NCI-H446 treated with DMSO at 0.1 percent for 48 hours (cell line): ENCODE results near the gene ENHO.
"Not testable (repeated sequence)": the region's sequence is repeated elsewhere in the genome, so short reads cannot be mapped to it uniquely, and the experiment has no call there.

Experiments used
- DNase-seq: peaks from one replicate; lab custom pipeline; 2025; lab: John Stamatoyannopoulos, UW

The ENHO gene

DNA sequence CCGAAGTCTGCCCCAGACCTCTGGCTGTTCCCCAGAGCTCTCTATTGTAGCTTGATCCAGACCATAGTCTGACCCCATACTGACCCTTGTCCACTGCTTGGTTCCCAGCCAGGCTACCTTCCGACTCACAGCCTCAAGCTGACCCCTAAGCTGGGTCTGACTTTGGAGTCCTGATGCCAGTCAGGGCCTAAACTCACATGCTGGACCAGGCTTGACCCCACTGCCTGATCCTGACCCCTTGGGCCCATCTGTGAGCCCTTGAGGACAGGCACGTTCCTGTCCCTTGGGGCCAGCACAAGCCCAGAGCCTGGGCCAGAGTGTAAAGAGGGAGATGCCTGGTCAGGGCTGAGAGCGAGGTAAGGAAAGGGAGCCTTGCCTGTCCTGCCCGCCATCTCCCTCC lies 32.7 kb upstream of the ENHO start:
- DNase-seq = no peak

GRCh38 chr9:34555002-34555348 lies 32.2 kb upstream of the ENHO start:
- no peak for DNase-seq

GRCh38 chr9:34554211-34555001 lies 31.6 kb upstream of the ENHO start:
- DNase-seq = no peak

DNA sequence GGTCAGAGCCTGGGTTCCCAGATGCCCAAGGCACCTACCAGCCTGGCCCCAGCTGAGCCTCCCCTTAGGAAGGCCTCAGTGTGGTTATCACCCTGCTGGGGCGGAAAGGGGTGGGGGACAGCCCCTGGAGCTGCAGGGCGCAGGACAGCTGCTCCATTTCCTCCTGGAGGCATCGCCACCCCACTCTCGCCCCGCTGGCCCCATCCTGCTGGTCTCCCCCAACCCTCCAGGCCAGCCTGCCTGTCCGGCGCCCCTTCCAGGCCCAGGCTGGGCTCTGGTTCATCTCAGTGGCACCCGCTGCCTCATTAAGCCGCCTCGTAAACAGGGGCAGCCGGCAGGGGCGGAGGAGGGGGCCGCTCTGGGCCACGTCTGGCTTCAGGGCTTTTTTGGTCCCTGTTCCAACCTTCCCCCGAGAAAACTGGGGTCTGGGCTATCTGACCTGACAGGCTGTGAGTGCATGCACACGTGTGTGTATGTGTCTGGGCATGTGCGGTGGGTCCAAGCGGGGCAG lies 30.8 kb upstream of the ENHO start:
- no peak for DNase-seq

DNA sequence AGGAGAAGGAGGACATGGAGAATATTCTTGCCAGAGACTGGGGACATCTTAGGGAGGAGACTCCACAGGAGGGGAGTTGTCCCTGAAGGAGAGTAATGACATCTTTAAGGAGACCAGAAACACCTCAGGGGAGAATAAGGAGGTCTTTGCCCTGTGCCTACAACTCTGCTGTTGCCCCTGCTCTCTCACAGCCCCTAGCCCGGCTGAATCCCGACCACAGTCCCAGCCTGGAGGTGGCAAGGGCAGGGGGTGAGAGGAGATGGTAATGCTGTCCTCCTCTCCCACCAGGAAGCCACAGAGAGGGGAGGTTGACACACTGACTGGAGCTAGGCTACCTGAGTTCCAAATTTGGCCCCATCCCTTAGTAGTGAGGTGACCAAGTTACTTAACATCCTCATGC lies 30.2 kb upstream of the ENHO start:
- no peak for DNase-seq

DNA sequence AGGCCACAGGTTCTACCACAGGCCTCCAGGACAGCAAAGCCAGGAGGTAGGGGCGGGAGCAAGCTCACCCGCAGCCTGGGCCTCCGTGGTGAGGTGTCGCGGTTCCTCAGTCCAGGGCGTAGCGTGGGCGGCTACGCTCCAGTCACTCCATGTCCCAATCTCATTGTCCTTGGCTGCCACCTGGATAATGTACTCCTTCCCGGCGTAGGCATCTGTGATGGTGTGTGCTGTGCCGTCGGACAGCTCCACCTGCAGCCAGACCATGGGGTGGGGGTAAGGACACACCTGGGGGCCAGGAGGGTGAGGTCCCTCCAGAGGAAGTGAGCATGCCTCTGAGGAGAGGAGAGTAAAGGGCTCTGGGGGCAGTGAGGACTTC lies 29.8 kb upstream of the ENHO start:
- DNase-seq = no peak

DNA sequence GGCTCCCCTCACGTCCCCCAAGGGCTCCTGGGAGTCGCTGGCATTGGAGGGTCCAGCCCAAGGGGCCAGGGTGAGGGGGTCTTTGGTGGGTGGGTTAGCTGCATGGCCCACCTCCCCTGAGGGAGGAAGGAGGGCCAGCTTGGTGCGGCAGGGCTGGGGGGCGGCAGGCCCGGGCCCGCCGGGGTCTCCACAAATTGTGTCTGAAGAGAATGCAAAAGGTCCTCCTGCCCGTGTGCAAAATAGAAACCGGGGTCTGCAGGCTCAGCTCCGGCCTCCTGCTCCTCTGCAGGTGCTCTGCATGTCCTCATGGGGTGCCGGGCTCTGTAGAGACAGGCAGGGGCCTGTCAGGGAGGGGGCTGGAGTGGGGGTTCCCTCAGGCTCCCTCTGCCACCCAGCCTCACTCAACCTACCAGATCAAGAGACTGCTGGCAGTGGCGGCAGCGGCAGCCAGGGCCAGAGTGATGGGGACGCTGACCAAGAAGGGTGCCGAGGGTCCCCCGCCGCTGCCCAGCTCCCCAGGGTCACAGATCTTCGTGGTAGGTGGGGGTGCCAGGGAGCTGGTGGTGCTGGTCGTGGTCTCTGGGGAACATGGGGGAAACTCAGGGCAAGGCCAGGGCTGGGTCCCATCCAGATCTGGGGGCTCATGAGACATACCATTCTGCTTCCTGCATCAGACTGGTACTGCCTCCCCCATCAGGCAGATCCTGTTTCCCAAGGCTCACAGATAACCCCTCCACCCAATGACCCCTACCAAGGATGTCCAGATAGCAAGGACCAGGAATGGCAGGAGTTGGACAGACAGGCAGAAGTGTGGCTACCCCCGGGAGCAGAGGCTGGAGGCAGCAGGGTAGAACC lies 29.2 kb upstream of the ENHO start:
- DNase-seq = no peak

DNA sequence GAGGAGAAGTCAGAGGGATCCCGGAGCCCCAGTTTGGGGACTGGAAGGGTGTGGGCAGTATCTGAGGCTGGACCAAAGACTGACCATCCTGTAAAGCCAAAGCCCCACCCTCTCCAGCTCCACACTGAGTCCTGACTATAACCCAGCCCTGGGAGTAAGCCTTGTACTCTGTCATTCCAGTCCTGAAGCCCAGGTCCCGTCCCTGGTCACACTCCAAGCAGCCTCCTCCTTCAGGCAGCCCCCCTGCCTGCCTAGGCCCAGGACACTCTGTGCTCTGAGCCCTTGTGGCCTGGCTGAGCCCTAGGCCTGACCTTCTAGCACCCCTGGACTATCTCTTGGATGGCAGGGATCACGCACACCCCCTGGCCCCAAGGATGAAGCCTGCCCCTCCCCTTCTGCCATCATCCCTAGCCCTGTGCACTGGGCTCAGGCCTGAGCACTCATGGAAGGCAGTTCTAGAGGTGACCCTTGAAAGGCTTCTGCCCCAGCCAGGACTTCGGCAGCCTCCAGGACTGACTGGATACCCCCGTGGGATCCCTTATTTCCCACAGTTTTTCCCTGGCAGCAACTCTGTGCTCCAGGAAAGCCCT lies 28.0 kb upstream of the ENHO start:
- no peak for DNase-seq

DNA sequence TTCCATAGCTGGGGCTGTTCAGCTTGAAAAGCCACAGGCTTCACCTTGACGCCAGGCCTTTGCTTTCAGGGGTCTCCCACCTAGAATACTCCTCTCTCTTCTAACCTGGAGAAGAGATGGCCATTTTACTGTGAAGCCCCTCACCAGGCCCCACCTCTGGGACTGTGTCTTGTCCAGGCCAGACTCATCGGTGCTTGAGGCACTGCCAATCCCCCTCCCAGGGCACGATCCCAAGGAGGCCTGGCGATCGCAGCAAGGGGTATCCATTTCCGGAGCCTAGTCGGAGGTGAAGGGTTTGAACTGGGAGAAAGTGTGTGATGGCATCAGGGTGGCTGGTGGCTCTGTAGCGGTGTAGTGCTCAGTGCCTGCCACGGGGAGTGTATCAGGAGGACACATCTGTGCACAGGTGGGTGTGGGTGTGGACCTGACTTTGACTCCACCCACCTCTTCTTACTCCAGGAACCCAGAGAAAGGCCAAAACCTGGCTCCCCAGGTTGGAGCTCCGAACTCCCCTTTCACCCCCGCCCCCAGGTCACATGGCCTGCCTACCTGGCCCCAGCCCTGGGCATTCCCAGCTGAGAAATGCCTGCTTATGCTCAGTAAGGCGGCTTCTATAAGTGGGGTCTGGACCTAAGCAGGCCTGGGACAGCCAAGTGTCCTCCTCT lies 27.4 kb upstream of the ENHO start:
- DNase-seq = no peak

DNA sequence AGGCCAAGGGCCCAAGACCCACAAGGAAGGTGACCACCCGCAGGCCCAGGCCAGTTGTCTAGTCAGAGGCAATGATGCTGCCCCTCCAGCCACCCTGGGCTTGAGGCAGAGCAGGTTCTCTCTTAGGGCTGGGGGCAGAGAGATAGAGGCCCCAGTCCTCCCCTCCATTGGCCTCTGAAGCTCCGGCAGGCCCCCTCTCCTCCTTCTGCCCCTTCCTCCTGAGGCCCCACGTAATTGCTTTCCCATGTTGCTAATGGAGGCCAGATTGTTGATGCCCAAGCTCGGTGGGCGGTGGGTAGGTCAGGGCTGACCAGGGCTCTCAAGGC lies 26.6 kb upstream of the ENHO start:
- DNase-seq = no peak

DNA sequence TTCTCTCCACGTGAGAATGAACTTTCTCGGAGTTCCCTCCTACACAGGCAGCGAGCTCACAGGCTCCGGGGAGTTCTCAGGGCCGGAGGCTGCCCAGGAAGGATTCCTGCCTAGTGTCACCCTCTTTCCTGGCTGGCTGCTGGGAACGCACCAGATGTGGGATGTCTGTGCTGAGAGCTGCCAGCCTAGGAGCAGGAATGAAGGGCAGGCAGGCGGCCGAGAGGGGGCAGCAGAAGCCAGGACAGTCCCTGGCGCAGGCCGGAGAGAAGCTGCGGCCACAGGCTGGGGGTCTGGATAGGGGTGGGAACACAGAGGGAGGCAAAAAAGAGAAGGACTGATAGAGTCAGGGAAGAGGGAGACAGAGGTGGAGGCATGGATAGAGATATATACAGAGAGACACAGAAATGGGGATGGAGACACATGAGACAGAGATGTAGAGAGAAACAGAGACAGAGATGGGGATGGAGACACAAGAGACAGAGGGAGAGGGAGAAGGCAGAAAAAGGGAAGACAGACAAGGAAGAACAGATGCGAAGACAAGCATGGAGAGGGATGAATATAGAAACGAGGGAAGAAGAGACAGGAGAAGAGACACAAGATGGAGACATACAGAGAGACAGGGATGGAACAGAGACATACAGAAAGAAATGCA lies 25.3 kb upstream of the ENHO start:
- DNase-seq = no peak

DNA sequence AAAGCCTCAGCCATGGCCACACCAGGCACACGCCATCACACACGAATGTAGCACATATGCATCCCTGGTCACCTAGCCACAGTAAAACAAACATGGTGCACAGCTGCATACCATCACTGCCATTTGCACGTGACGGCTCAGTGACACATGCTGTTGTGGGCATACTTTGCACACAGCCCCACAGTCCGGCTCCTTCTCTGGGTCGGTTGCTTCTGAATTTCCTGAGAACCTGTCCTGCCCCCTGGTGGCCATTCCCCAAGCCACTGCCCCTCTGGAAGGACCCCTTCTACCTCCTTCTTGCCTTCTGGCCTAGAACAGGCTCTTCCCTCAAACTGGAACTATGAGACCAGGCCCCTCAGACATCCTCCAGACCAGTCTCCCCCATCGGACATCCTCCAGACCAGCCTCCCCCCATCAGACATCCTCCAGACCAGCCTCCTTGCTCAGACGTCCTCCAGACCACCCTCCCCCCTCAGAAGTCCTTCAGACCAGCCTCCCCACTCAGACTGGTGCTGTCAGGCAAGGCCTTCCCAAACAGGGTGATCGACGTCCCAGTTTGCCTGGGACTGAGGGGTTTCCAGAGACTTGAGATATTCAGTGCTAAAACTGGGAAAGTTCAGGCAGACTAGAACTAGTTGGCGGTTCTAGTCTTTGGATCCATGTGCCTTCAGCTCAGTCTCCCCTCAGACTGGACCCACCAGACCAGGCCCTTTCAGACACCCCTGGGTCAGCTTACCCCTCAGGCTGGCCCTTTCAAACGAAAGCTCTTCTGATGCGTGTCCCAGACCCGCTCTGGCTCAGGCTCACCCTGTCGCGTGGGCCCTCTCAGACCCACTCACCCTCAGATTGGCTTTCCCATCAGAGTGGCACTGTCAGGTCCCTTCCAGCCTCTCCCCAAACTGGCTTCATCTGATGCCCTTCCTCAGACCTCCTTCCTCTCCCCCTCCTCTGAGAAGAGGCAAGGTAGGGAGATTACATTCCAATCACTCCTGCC lies 24.3 kb upstream of the ENHO start:
- DNase-seq = peak; percentile 27

GRCh38 chr9:34546102-34546833 lies 23.5 kb upstream of the ENHO start:
- no peak for DNase-seq

- DNase-seq = no peak
Measured at GRCh38 chr9:34545497-34545896, 22.7 kb upstream of the ENHO start.

DNA sequence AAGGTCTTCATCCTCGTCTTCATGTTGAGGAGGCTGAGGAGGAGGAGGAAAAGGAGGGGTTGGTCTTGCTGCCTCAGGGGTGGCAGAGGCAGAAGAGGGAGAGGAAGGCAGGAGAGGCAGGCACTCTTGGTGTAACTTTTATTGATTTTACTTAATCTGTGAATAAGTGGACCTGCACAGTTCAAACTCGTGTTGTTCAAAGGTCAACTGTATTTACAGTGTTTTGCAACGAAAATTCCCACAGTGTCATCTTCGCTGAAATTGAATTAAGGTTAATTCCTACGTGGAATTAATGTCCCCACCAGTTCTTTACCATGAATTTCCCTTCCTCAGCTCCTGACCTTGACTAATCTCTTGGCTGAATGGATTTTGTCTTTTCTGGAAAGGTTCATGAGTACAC lies 21.2 kb upstream of the ENHO start:
- DNase-seq = no peak

DNA sequence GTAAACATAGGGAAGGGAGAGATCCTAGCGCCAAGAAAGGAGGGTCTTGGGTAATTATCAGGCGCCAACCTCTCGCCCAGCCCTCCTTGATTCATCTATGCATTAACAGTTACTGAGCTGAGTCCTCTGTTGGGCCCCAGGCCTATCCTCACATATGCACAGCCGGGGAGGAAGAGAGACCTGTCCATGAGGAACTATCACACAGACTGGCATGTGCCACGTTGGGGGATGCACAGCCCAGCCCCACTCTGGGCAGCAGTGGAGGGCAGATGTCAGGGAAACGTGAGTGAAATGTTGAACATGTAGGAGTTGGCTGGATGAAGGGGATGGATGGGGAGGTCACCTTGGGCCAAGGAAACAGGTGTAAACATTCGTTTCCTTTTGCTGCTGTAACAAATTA lies 18.8 kb upstream of the ENHO start:
- no peak for DNase-seq

DNA sequence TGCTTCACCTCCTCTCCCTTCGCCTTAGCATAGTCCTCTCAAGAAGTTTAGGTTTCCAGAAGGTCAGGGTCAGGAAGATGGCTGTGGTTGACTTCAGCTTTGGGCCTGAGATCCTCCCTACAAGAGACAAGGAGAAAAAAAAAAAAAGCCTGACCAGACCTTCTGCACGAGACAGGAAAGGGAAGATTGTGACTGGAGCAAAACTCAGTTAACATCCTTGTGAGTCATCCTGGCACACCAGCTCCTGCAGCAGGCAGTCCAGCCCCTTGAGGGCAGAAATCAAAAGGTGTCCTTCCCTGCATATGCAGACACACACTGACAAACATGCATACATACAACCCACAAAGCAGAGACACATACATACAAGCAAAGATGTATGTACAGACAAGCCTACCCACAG lies 18.0 kb upstream of the ENHO start:
- DNase-seq = no peak

DNA sequence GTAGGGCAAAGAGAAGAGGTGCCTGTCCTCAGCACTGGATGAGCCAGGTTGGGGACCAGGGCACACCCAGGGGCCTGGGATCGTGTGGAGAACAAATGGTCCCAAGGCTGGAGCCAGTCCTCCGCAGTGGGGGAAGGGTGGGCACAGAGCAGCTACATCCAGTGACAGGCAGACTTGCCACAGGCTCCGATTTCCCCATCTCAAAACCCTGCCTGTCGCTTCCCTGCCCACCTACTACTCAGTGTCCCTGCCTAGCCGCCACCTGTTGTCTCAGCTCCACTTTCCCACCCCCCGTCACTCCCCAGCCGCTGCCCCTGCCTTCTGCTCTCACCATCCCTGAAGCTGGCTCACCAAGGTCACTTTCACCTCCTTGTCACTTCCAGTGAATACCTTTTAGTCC lies 13.9 kb upstream of the ENHO start:
- no peak for DNase-seq

- not testable (repeated sequence) for DNase-seq
Measured at GRCh38 chr9:34532041-34532440, 9.3 kb upstream of the ENHO start.

DNA sequence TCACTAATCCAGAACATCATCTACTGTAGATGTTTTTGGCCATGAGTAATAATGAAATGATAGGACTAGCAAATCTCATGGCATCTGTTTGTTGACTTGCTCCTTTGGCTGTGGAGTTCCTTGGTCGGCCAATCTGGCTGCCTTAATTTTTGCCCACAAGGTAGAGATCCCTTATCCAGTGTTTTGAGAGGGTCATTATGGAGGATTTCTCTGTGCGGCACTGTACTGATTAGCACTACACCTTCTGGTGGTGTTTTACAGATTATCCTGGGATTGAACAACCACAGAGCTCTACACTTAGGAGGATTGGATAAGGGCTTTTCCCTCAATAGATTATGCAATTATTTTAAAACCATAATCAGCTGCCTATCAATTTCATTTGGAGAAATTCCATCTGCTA lies 3.2 kb upstream of the ENHO start:
- DNase-seq = no peak
